Activated effector memory CD4-positive, alpha-beta T cell treated with Interleukin-2 at 50 U/mL for 16 hours (primary cell): ENCODE data around the gene WASF1.
"Not testable (repeated sequence)": the region's sequence is repeated elsewhere in the genome, so short reads cannot be mapped to it uniquely, and the experiment has no call there.

Source experiments
- DNase-seq: peaks from one replicate; pipeline ENCODE4 v3.0.0-alpha.2; 2020

Gene WASF1

GRCh38 chr6:110083875-110084585 lies 95.4 kb downstream of the WASF1 start:
- no peak for DNase-seq

GRCh38 chr6:110075406-110075805 lies 104.1 kb downstream of the WASF1 start:
- no peak for DNase-seq

- not testable (repeated sequence) for DNase-seq
These were observed 106.0 kb downstream of the WASF1 start for GRCh38 chr6:110073474-110073873.

- DNase-seq = no peak
These were observed 110.9 kb downstream of the WASF1 start for GRCh38 chr6:110068592-110068967.

GRCh38 chr6:110067837-110068591 lies 111.5 kb downstream of the WASF1 start:
- DNase-seq = no peak

- no peak for DNase-seq
These were observed 114.5 kb downstream of the WASF1 start for GRCh38 chr6:110064744-110065524.

GRCh38 chr6:110063594-110064263 lies 115.7 kb downstream of the WASF1 start:
- DNase-seq = no peak

GRCh38 chr6:110055387-110055735 lies 124.1 kb downstream of the WASF1 start:
- DNase-seq = no peak

- DNase-seq = no peak
These were observed 124.6 kb downstream of the WASF1 start for GRCh38 chr6:110054664-110055386.

GRCh38 chr6:110053395-110054240 lies 125.9 kb downstream of the WASF1 start:
- no peak for DNase-seq

- DNase-seq = no peak
These were observed 129.0 kb downstream of the WASF1 start for GRCh38 chr6:110050440-110050813.
